Fibroblast of skin of left biceps (primary cell): ENCODE data around the gene PLEKHG4B.
A peak's percentile ranks its signal among the peaks of the same experiment; 100 is the strongest.

ENCODE experiments used
- DNase-seq, 2 experiments: peaks; one replicate each; pipeline ENCODE4 v3.0.0-alpha.2; 2013; ENCODE audit warnings: low read depth in 2 of 2

PLEKHG4B gene

GRCh38 chr5:129148-129547, 37.2 kb downstream of the PLEKHG4B start:
- no peak for DNase-seq

DNA sequence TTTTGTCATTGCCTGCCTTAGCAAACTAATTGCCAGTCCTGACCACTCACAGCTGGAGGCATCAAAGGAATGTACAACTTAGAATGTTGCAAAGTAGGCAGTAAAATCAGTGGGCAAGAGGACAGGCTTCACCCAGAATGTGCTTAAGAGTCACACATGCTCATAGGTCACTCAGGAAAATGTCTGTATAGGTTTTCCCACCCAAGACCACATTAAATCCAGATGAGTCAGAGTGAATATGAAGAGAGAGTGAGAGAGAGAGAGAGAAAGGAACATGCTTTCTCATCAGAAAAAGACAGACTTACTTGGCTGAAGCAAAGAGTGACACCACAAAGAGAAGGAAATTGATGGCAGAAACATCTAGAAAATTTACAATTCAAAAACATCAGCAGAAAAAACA, 37.9 kb downstream of the PLEKHG4B start:
- peak; percentile 40 to 45 for DNase-seq

- peak; percentile 45 to 59 for DNase-seq
Measured at GRCh38 chr5:130601-131131, 38.7 kb downstream of the PLEKHG4B start.

- no peak for DNase-seq
Measured at GRCh38 chr5:136901-137300, 44.9 kb downstream of the PLEKHG4B start.

- no peak for DNase-seq
Measured at GRCh38 chr5:137741-138140, 45.8 kb downstream of the PLEKHG4B start.

- DNase-seq = no peak
Measured at GRCh38 chr5:138936-139335, 47.0 kb downstream of the PLEKHG4B start.

DNA sequence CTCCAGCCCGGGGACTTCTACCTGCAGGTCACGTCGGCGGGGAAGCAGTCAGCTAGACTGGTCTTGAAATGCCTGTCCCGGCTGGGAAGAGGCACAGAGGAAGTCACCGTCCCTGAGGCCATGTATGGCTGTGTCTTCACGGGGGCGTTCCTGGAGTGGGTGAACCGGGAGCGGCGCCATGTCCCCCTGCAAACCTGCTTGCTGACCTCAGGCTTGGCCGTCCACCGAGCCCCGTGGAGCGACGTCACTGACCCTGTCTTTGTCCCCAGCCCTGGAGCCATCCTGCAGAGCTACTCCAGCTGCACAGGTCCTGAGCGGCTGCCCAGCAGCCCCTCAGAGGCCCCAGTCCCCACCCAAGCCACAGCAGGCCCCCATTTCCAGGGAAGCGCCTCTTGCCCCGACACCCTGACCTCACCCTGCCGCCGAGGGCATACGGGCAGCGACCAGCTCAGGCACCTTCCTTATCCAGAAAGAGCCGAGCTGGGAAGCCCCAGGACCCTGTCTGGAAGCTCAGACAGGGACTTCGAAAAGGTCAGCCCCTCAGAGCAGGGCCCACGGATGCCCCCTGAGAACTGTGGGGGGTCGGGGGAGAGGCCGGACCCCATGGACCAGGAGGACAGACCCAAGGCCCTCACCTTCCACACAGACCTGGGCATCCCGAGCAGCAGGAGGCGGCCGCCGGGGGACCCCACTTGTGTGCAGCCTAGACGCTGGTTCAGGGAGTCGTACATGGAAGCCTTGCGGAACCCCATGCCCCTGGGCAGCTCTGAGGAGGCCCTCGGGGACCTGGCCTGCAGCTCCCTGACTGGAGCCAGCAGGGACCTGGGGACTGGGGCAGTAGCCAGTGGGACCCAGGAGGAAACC, 47.8 kb downstream of the PLEKHG4B start:
- no peak for DNase-seq

DNA sequence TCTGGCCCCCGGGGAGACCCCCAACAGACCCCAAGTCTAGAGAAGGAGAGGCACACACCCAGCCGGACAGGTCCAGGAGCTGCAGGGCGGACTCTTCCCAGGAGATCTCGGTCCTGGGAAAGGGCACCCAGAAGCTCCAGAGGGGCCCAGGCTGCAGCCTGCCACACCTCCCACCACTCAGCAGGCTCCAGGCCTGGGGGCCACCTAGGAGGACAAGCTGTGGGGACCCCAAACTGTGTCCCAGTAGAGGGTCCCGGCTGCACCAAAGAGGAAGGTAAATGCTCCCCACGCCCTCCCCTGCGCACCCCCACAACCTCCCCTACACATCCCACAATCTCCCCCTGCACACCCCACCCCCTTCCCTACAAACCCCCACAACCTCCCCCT, 48.5 kb downstream of the PLEKHG4B start:
- no peak for DNase-seq

- no peak for DNase-seq
Measured at GRCh38 chr5:141211-141610, 49.2 kb downstream of the PLEKHG4B start.

DNA sequence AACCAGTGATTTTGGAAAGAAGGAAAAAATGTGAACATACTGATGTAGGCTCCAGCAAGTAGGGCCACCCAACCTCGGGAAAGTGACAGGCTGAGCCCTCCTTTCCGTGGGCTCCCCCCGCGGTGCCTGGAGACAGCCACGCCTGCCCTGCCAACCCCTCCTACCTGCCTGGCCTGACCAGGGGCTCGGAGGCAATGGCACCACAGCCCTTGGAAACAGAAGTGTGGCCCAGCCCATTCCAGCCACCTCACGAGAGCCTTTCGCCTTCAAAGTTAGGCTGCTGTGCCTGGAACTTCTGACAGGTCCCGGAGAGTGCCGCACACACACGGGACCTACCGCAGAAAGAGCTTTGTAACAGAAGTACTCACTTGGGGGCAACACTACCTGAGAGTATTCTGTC, 49.8 kb downstream of the PLEKHG4B start:
- no peak for DNase-seq

- no peak for DNase-seq
Measured at GRCh38 chr5:142246-142810, 50.4 kb downstream of the PLEKHG4B start.

DNA sequence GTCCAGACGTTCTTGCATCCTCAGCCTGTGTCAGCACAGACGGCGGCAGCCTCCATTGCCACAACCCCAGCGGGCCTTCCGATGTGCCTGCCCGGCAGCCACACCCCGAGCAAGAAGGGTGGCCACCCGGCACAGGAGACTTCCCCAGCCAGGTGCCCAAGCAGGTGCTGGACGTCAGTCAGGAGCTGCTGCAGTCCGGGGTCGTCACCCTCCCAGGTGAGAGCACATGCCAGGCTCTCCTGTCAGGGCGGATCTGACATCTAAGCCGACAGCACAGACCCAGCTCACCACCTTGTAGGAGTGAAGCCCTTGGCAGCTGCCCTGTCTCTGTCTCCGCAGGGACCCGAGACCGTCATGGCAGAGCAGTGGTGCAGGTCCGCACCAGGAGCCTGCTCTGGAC, 51.1 kb downstream of the PLEKHG4B start:
- no peak for DNase-seq

- no peak for DNase-seq
Measured at GRCh38 chr5:144941-145340, 53.0 kb downstream of the PLEKHG4B start.

GRCh38 chr5:145585-146323, 53.8 kb downstream of the PLEKHG4B start:
- no peak for DNase-seq

- DNase-seq = no peak
Measured at GRCh38 chr5:147751-148150, 55.8 kb downstream of the PLEKHG4B start.

GRCh38 chr5:149745-150485, 57.9 kb downstream of the PLEKHG4B start:
- peak in 1 of 2 experiments; percentile 17 for DNase-seq

- no peak for DNase-seq
Measured at GRCh38 chr5:150746-151145, 58.8 kb downstream of the PLEKHG4B start.

DNA sequence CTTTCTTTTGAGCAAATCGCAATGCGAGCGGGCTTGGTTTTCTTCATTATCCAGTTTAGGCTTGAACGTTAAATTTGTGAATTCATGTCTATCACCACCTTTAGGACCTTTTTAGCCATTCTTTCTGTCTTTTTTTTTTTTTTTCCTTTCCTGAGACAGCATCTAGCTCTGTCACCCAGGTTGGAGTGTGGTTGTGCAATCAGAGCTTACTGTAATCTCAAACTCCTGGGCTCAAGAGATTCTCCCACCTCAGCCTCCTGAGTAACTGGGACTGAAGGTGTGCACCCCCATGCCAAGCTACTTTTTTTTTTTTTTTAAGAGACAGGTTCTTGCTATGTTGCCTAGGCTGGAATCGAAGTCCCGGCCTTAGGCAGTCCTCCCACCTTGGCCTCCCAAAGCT, 60.1 kb downstream of the PLEKHG4B start:
- no peak for DNase-seq

GRCh38 chr5:153256-153655, 61.3 kb downstream of the PLEKHG4B start:
- no peak for DNase-seq

DNA sequence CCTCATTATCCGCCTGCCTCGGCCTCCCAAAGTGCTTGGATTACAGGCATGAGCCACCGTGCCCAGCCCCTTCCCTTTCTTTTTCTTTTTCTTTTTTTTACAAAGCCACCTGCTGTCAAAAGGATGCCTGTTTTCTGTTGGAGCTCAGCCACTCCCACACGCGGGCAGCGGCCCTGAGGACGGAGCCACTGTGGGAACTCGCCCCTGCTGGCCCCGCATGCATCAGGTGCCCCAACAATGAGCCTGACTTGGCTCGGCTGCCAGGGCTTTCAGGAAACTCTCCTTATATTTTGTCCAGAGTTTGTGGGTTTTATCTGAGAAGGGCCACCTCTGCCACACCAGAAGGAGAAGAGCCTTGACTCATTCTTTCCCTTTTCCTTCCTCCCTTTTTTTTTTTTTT, 62.3 kb downstream of the PLEKHG4B start:
- DNase-seq = no peak

- DNase-seq = no peak
Measured at GRCh38 chr5:154826-155225, 62.9 kb downstream of the PLEKHG4B start.
